Muscle of leg (tissue), 11 donors: ENCODE data around the gene FCAMR. TPM values are rescaled to one million over a fixed set of nuclear protein-coding genes. Genes with fewer than 3 reads are reported as not detected.

Experiments
- DNase-seq: peaks from one replicate; pipeline ENCODE4 v3.0.0; 2013
- H3K27ac ChIP-seq: one replicate; pipeline ENCODE4 v1.5.1; 2013; ENCODE audit warnings: mild to moderate bottlenecking, low read length, control low read depth
- H3K27me3 ChIP-seq: one replicate; pipeline ENCODE4 v1.6.1; 2013; ENCODE audit warnings: low read length; ENCODE audit not compliant: control insufficient read depth, insufficient read depth
- H3K36me3 ChIP-seq: one replicate; pipeline ENCODE4 v1.6.1; 2013; ENCODE audit warnings: low read length; ENCODE audit not compliant: control insufficient read depth, insufficient read depth
- H3K4me1 ChIP-seq: one replicate; pipeline ENCODE4 v1.6.1; 2013; ENCODE audit warnings: low read length; ENCODE audit not compliant: control insufficient read depth, insufficient read depth
- H3K4me3 ChIP-seq: one replicate; pipeline ENCODE4 v1.5.1; 2013; ENCODE audit warnings: low read length, control low read depth
- H3K9me3 ChIP-seq: replicated peaks from 2 replicates; pipeline ENCODE4 v1.6.1; 2013; ENCODE audit warnings: low read depth, low read length; ENCODE audit not compliant: control insufficient read depth
- WGBS: methylation state at CpG from one replicate; pipeline ENCODE4 v1.1.5; 2013; ENCODE audit warnings: missing lambda C conversion rate; ENCODE audit not compliant: insufficient coverage; 5-methylcytosine and 5-hydroxymethylcytosine counted together
- polyA plus RNA-seq, 8 donors: library from polyadenylated mRNA; unstranded; fragments of 120-200 nt; gene quantifications; one replicate each; pipeline versions ENCODE4 v1.2.1 to v1.2.3, GENCODE V29; 2013; ENCODE audit warnings: inconsistent platforms in 1 of 8, low replicate concordance in 1 of 8; ENCODE audit not compliant: insufficient read length in 8 of 8, insufficient read depth in 1 of 8
- total RNA-seq: library from RNA; stranded (reverse); fragments of 120-200 nt; gene quantifications from one replicate; pipeline ENCODE4 v1.2.4, GENCODE V29; 2013

Gene FCAMR
- total and polyA plus RNA-seq, 9 donors: 0.16 TPM; not detected in 8

DNA sequence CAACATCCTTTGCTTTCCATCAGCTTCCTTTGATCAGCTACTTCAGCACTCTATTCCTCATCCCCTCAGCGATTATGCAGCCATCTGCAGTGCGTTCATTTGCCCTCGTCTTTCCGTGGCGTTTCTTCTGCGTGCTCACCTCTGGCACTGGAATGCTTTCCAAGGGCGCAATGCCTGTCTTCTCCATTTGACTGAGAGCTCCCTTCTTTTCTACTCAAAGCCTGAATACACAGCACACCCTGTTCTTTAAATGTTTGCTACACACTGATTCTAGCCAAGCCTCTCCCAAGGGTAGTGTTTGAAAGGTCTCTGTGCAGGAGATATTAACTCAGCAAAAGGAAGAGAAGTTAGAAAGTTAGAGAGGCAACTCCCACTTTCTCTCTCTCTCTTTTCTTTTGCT lies 39.7 kb upstream of the FCAMR start:
- WGBS: 75% methylated on average over 7 of the region's 7 CpGs
- no peak for DNase-seq
- no peak overlapping the region for H3K4me3 ChIP-seq
- H3K9me3 ChIP-seq: no peaks in the 10 kb centered on the region
- H3K27ac ChIP-seq: no peak overlapping the region
- no peaks in the 10 kb centered on the region for H3K4me1 ChIP-seq
- no peaks in the 10 kb centered on the region for H3K36me3 ChIP-seq
- H3K27me3 ChIP-seq: peaks cover 5% of the 10 kb centered on the region

DNA sequence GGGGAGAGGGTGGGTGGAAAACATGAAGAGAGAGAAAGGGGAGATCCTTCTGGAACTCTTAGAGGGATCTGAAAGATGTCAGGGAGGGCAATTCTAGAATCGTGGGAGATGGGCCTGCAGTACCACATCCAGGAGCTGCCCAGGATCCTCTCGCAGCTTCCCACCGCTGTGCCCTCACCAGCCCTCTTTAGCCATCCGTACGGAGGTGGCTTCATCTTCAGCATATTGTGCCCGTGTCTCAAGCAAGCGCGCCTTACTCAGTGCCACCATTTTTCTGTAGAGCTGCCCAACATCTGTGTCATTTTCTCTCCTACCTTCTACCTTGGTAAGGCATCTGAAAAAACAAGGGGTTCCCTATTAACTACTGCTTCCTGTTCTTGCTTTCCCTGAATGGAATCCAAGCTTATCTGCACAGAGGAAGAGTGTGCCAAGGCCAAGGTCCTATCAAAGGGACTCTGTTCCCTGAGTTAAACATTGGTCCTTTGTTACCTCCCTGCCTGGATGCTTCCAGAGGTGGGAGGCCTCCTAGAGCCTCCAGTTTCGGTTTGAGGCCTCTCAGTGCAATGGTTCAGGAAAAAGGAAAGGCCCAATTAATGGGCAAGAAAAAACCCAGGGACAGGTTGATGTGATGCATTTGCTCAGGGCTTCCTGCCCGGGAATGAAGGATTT lies 39.1 kb upstream of the FCAMR start:
- Histone ChIP-seq H3K36me3 (no peaks in the 10 kb centered on the region), H3K27ac (no peak overlapping the region), H3K4me1 (no peaks in the 10 kb centered on the region), H3K27me3 (peaks cover 5% of the 10 kb centered on the region), H3K4me3 (no peak overlapping the region), H3K9me3 (no peaks in the 10 kb centered on the region)
- 89% methylated on average over 10 of the region's 10 CpGs for WGBS
- DNase-seq: no peak

DNA sequence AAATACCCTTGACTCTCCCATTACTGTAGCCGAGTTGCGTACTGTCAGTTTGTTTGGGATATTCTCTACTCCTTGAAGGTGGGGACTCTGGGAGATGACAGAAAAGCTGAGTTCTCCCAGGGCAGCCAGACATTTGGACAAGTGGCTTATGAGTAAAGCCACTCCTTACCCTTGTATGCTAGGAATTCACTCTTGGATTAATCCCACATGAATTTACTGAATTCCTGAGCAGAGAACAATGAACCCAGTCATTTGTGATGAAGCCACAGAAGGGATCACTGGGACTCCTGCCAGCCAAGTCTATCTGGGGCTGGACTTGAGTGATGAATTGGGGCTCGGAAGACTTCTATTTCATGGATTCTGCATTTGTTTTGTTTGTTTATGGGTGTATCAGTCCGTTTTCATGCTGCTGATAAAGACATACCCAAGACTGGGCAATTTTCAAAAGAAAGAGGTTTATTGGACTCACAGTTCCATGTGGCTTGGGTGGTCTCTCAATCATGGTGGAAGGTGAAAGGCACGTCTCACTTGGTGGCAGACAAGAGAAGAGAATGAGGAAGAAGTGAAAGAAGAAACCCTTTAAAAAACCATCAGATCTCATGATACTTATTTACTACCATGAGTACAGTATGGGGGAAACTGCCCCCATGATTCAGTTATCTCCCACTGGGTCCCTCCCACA lies 37.2 kb upstream of the FCAMR start:
- no peaks in the 10 kb centered on the region for H3K36me3 ChIP-seq
- no peaks in the 10 kb centered on the region for H3K4me1 ChIP-seq
- no CpG with 5 or more reads among the region's 5 CpGs for WGBS
- peak; percentile 29 for DNase-seq
- peaks cover 5% of the 10 kb centered on the region for H3K27me3 ChIP-seq
- no peak overlapping the region for H3K4me3 ChIP-seq
- no peak overlapping the region for H3K27ac ChIP-seq
- H3K9me3 ChIP-seq: no peaks in the 10 kb centered on the region

DNA sequence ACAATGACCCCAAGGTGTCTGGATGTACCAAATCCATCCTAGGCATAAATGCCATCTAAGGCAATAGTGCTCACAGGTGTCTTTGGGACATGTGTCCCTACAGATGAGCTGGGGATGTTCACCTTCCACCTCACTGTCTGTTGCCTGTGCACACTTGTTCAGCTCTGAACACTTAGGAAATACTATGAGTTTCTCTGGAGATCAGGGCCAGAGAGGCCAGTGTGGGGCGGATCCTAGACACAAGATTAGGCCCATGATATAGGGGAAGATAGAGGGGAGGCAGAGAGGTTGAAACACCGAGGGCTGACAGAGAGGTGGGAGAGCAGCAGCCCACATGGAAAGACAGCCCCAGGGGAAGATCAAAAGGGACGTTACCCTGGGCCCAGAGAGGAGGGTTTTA lies 36.7 kb upstream of the FCAMR start:
- H3K4me3 ChIP-seq: no peak overlapping the region
- H3K27me3 ChIP-seq: peaks cover 5% of the 10 kb centered on the region
- no peak for DNase-seq
- no peaks in the 10 kb centered on the region for H3K4me1 ChIP-seq
- H3K9me3 ChIP-seq: no peaks in the 10 kb centered on the region
- H3K36me3 ChIP-seq: no peaks in the 10 kb centered on the region
- no peak overlapping the region for H3K27ac ChIP-seq
- 65% methylated on average over 2 of the region's 3 CpGs for WGBS

DNA sequence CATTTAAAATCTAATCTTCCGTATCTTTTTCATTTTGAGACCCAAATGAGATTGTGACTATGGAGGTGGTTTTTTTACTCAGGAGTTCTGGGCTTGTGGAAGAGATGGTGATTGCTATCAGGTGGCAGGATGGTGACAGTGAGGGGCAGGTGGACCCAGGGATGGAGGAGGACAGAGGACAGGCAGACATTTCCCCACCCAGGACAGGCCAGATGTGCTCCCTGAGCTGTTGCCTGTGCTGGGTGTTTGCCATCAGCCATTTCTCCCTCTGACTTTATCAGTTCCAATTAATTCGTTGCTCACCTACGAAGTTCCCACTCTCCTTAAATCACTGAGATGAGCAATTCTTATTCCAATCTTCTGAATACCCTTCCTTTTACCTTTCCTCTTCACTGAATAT lies 35.8 kb upstream of the FCAMR start:
- Histone ChIP-seq H3K27me3 (peaks cover 5% of the 10 kb centered on the region), H3K4me3 (no peak overlapping the region), H3K36me3 (no peaks in the 10 kb centered on the region), H3K27ac (no peak overlapping the region), H3K9me3 (no peaks in the 10 kb centered on the region), H3K4me1 (no peaks in the 10 kb centered on the region)
- 93% methylated on average over 2 of the region's 3 CpGs for WGBS
- no peak for DNase-seq

DNA sequence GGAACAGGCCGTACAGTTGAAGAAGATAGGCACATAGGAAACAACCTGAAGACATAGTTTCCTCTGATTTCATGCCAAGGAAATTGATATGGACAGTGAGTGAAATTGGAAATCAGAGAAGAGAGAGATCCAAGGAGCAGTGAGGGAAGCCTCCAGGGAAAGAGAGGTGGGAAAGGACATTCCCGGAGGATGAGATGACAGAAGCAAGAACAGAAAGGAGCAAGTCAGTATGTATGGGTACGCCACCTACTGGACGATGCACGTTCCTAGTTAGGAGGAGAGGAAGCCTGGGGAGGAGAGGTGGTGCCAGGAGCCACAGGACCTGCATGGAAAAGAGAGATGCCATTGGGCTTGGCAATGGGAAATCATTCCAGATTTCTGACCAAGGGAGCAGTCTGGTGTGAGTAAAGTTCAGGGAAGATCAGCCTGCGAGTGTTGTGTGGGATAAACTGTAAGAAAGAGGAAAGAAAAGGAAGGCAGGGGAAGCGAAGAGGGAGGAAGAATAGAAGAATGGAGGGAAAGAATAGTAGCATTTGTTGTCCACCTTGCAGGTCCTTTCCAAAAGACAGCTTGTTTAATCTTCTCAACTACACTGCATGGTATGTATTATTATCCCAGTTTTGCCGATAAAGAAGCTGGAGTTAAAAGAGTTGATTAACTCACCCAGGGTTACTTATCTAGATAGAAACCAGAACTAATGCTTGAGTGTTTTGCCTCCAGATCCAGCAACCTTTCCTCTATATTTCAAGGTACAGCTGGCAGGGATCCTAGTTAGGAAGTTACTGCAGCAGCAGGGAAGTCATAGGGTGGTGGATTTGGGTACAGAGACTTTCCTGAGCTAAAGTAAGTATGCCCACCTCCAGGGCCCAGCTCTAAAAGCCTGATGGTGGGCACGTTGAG lies 34.9 kb upstream of the FCAMR start:
- Histone ChIP-seq H3K9me3 (no peaks in the 10 kb centered on the region), H3K36me3 (no peaks in the 10 kb centered on the region), H3K4me3 (no peak overlapping the region), H3K27ac (no peak overlapping the region), H3K27me3 (peaks cover 5% of the 10 kb centered on the region), H3K4me1 (no peaks in the 10 kb centered on the region)
- peak; percentile 37 for DNase-seq
- WGBS: 40% methylated on average over 8 of the region's 9 CpGs

DNA sequence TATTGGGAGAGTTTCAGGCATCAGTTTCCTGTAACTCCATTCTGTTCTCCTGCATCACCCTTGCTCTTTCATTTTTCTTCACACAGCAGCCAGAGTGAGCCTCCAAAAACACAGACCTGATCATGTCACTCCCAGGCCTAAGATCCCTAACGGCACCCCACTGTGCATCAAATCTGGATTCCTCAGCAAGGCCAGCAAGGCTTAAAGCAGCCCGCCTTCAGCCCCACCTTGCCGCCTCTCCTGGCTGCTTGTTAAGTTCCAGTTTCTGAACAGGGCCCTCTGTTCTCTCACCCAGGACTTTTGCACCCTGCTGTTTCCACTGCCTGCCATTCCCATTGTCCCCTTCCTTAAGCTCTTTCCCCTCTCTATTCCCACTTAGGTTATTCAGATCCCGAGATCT lies 33.0 kb upstream of the FCAMR start:
- no peaks in the 10 kb centered on the region for H3K4me1 ChIP-seq
- WGBS: 69% methylated on average over 4 of the region's 4 CpGs
- no peak overlapping the region for H3K27ac ChIP-seq

DNA sequence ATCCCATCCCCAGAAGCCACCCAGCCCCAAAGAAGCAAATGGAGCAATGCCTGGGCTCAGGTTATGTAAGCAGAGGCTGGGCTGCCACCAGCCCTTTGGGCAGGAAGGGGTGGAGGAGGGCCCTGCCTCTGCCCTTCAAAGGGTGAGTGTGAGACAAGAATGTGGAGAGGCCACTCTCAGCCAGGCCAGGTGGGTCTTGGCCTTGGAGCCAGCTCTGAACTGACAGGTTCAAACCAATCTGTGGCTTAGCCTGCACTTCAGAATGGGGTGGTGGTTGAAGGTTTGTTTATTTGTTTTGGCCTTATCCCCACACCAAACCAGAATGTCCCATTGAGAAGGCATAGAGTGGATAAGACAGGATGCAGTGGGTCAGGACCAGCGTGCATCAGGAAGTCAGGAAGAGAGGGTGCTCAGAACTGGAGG lies 32.5 kb upstream of the FCAMR start:
- Histone ChIP-seq H3K4me3 (no peak overlapping the region), H3K36me3 (no peaks in the 10 kb centered on the region), H3K9me3 (no peaks in the 10 kb centered on the region), H3K4me1 (no peaks in the 10 kb centered on the region), H3K27me3 (peaks cover 4% of the 10 kb centered on the region), H3K27ac (no peak overlapping the region)
- no CpG with 5 or more reads among the region's 1 CpG for WGBS
- no peak for DNase-seq

More for the DNA sequence above, 33.0 kb upstream of the FCAMR start:
- no peaks in the 10 kb centered on the region for H3K36me3 ChIP-seq
- H3K4me3 ChIP-seq: no peak overlapping the region
- DNase-seq: no peak
- peaks cover 4% of the 10 kb centered on the region for H3K27me3 ChIP-seq
- H3K9me3 ChIP-seq: no peaks in the 10 kb centered on the region

DNA sequence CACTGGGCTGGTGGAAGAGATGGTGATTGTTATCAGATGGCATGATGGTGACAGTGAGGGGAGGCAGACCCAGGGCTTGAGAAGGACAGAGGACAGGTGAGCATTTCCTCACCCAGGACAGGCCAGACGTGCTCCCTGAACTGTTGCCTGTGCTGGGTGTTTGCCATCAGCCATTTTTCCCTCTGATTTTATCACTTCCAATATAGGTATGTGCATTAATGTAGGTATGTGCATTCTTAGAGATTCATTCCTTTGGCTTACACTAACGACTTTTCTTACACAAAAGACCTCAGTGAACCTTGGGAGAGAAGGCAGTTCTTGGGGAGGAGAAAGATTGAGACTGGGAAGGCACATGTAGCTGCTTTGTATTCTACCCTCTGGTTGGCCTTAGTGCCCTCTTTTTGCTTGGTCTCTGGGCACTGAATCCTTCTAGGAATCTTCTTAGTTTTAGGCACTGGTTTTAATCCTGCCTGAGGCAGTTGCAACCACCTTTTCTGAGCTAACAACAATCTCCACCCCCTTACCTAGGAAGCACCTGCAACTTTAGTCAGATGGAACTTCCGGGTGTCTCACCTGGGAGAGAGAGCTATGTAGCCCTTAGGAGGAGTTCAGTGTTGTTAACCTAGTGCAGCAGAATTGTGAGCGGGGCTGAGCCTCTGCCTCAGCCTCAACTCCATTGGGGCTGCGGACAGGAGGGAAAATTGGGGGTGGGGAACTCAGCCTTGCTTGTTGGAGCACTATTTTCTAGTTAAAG lies 31.4 kb upstream of the FCAMR start:
- peaks cover 4% of the 10 kb centered on the region for H3K27me3 ChIP-seq
- 80% methylated on average over 1 of the region's 5 CpGs for WGBS
- no peaks in the 10 kb centered on the region for H3K9me3 ChIP-seq
- DNase-seq: no peak
- H3K27ac ChIP-seq: no peak overlapping the region
- H3K4me1 ChIP-seq: no peaks in the 10 kb centered on the region
- H3K4me3 ChIP-seq: no peak overlapping the region
- H3K36me3 ChIP-seq: no peaks in the 10 kb centered on the region
